ENCODE data around the gene CITED1.

Gene CITED1

DNA sequence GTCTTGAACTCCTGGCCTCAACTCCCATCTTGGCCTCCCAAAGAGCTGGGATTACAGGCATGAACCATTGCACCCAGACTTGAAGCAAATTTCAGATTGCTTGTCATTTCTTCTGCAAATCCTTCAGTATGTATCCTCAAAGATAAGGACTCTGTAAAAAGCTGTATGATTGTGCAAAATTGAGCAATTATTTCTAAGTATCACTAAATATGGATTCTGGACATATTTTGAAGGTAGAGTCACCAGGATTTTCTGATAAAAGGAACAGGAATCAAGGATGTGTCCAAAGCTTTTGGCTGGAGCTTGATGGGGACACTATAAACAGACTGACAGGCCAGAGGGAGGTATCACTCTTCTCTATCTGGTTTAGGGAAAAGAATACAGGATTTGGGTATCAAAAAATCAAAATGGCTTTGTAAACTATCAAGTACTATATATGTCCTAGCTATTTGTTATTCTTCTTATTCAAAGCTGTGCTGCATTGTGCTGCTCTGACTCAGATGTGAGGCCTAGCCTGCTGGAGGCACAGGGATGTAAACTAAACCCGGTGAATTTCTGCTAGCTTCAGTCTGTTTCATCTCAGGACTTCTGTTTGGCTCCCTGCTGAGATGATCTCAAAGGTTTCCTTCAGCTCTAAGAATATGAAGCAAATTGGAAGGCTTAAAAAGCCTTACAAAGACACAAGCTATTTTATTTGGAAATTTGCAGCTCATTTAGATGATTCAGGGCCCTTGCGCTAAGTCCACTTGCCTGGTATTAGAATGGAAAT lies 36.9 kb downstream of the CITED1 start:
- DNase-seq: no peak

- no peak for DNase-seq
These were observed 40.5 kb downstream of the CITED1 start for GRCh38 chrX:72265263-72265662.

- no peak for DNase-seq
These were observed 43.6 kb downstream of the CITED1 start for GRCh38 chrX:72262077-72262476.

DNA sequence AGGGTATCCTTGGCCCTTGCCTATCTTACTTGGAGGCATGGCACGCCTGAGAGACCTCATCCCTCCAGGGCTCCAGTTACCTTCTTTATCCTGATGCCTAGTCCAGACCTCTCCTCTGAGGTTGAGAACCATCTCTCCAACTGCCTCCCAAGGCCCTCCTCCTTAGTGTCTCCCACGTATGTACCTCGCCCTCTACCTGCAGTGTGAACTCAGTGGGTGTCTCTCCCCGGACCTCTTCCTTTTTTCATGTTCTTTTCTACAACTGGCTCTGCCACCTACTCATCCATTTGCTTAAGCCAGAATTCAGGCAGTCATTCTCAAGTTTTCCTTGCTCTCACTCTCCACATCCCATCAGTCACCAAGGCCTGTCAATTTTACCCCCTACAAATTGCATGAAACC lies 45.3 kb downstream of the CITED1 start:
- no peak for DNase-seq

DNA sequence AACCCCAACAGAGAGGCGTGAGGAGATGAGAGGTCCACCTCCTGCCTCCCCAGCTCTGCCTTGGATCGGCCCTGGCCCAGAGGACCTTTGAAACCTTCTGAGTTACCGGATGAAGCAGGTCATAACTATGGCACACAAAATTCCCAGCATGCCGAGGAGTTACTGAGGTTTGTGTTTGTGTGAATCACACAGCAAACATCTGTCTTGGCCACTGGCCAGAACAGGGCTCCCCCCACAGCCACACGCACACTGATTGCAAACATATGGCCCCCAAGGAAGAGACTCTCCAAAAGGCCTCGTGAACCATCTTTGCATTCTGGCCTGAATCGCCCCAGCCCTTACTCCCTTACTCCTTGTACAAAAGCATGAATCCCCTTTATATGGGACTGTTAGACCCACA lies 47.5 kb downstream of the CITED1 start:
- no peak for DNase-seq

DNA sequence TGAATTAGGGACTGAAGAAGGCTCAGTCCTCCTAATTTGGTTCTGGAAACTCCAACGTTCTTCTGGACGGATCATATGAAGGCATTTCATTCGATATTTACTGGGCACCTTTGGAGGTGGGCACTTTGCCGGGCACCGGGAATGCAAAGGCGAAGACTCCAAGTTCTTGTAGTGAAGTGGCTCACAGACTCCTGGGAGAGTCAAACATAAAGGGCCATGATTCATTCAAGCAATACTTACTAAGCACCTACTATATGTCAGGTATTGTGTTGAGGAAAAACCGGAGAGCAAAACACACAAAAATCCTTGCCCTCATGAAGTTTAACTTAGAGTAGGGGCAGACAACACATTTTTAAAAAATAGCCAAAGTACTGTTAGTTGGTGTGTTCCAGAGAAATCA lies 49.9 kb downstream of the CITED1 start:
- DNase-seq: no peak

GRCh38 chrX:72255445-72255844 lies 50.3 kb downstream of the CITED1 start:
- DNase-seq: no peak

DNA sequence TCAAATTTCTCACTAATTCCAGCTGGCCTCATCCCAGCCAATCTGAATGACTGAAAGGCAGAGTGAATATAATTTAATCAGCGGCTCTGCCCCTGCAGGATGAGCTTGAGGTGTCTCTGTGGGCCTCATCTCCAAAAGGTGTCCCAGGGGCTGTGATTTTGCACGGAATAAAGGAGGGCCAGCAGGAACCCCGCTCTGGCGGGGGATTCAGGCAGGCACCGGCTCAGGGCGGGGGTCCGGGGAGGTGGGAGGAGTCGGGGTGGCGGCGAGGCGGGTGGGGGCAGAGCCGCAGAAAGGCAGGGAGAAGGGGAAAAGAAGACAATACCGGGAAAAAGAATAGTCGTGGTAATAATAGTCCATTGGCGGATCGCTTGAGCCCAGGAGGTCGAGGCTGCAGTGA lies 50.9 kb downstream of the CITED1 start:
- DNase-seq: no peak

DNA sequence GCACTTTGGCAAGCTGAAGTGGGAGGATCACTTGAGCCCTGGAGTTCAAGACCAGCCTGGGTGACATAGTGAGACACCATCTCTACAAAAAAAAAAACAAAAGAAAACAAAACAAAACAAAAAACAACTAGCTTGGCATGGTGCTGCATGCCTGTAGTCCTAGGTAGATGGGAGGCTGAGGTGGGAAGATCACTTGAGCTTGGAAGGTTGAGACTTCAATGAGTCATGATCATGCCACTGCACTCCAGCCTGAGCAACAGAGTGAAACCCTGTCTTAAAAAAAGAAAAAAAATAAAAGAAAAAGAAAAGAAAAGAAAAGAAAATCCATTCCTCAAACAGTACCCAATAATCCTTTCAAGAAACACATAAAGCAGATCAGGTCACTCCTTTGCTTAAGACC lies 52.0 kb downstream of the CITED1 start:
- no peak for DNase-seq
